T-helper 1 cell treated with Interleukin-12 subunit alpha and Interleukin-12 subunit beta and Interleukin-4 antibody, amounts not matched to agents 30 μg/mL and 1 μg/mL, for 36 hours (primary cell): ENCODE measurements around the gene EEA1.

ENCODE experiments used
- H3K27ac Mint-ChIP-seq: one replicate; pipeline ENCODE4 v1.8.0; 2021; ENCODE audit warnings: mild to moderate bottlenecking, mixed read lengths
- H3K27me3 Mint-ChIP-seq: one replicate; pipeline ENCODE4 v1.8.0; 2021; ENCODE audit warnings: low read depth, mixed read lengths
- H3K36me3 Mint-ChIP-seq: one replicate; pipeline ENCODE4 v1.8.0; 2021; ENCODE audit warnings: low read depth, mixed read lengths
- H3K4me1 Mint-ChIP-seq: one replicate; pipeline ENCODE4 v1.8.0; 2021; ENCODE audit warnings: low read depth, mixed read lengths
- H3K4me3 Mint-ChIP-seq: one replicate; pipeline ENCODE4 v1.8.0; 2021; ENCODE audit warnings: mild to moderate bottlenecking, moderate library complexity, mixed read lengths
- H3K9me3 Mint-ChIP-seq: one replicate; pipeline ENCODE4 v1.8.0; 2021; ENCODE audit warnings: mixed read lengths

Gene EEA1

GRCh38 chr12:92747151-92747550 lies 181.9 kb downstream of the EEA1 start:
- Mint-ChIP-seq H3K4me3 (no peak overlapping the region), H3K9me3 (no peaks in the 10 kb centered on the region), H3K4me1 (no peaks in the 10 kb centered on the region), H3K27me3 (no peaks in the 10 kb centered on the region), H3K36me3 (no peaks in the 10 kb centered on the region), H3K27ac (no peak overlapping the region)

DNA sequence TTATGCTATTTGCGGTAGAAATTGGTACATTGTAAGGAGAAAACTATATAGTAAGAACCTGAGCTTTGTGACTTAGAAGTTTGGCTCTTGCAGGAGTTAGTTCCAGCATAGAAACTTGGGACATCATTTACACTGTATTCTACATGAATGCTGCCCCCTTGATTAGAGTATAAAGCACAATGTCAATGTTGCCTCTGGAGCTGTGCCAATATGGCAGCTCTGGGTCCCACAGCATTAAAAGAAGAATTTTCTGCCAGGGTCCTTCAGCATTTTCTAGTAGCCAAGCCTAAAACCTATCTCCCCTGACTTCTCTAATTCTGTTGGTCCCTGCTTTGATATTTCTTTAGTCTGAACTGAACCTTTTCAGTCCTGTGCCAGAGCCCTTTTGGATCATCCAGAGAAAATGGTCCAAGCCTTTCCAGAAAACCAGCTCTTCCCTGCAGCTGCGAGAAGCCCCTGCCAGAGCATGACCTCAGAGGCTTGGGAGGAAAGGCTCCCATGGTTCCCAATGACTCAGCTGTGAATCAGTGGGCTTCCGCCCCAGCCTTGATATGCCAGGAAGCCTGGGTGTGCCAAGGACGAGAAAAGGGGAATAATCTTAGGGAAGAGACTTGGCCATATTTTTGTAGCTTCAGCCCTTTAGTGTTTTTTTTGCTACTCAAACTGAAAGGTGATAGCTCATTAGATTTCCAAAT lies 183.1 kb downstream of the EEA1 start:
- Mint-ChIP-seq H3K9me3 (no peaks in the 10 kb centered on the region), H3K4me3 (no peak overlapping the region), H3K27ac (no peak overlapping the region)

DNA sequence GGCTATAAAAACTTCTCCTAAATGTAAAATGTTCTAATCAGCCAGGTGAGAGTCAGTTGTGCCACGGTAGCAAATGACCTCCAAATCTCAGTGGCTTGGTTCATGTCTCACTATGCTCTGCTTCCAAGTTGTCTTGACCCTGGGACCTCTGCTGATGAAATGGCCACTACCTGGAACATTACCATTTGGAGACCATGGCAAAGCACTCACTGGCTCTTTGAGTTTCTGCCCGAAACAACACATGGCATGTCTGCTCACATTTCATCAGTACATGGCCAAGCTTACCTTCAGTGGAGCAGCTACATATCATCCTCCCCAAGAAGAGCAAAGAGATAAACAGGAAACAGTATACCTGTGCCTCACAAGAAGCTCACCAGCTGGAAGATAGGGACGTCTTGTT lies 186.1 kb downstream of the EEA1 start:
- Mint-ChIP-seq H3K36me3 (no peaks in the 10 kb centered on the region), H3K27ac (no peak overlapping the region), H3K9me3 (no peaks in the 10 kb centered on the region), H3K4me3 (no peak overlapping the region), H3K4me1 (no peaks in the 10 kb centered on the region), H3K27me3 (peaks cover 6% of the 10 kb centered on the region)

More for the DNA sequence above, 183.1 kb downstream of the EEA1 start:
- no peaks in the 10 kb centered on the region for H3K27me3 Mint-ChIP-seq
- no peaks in the 10 kb centered on the region for H3K36me3 Mint-ChIP-seq
- H3K4me1 Mint-ChIP-seq: no peaks in the 10 kb centered on the region

DNA sequence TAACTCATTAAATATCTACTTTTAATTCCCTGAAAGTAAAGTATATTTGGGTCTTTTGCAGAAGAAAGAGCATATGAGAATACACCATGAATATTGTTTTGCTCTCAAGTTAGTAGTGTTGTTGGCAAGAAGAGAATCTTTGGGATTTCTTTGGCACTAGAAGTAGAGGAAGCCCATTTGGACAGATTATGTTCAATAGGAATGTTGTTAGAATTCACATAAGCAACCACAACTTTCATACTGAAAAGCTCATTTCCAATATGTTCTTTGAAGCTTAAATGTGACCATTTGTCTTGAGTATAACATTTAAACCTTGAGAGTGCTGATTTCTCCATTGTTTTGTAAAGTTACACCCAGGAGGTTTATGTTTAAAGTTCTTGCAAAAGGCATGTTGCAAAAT lies 188.7 kb downstream of the EEA1 start:
- no peak overlapping the region for H3K4me3 Mint-ChIP-seq
- no peak overlapping the region for H3K27ac Mint-ChIP-seq
- H3K27me3 Mint-ChIP-seq: peaks cover 6% of the 10 kb centered on the region
- H3K4me1 Mint-ChIP-seq: no peaks in the 10 kb centered on the region
- H3K36me3 Mint-ChIP-seq: no peaks in the 10 kb centered on the region
- no peaks in the 10 kb centered on the region for H3K9me3 Mint-ChIP-seq

GRCh38 chr12:92739113-92739512 lies 190.0 kb downstream of the EEA1 start:
- H3K9me3 Mint-ChIP-seq: no peaks in the 10 kb centered on the region
- no peak overlapping the region for H3K27ac Mint-ChIP-seq
- H3K4me1 Mint-ChIP-seq: no peaks in the 10 kb centered on the region
- H3K27me3 Mint-ChIP-seq: peaks cover 11% of the 10 kb centered on the region
- no peaks in the 10 kb centered on the region for H3K36me3 Mint-ChIP-seq
- H3K4me3 Mint-ChIP-seq: no peak overlapping the region

DNA sequence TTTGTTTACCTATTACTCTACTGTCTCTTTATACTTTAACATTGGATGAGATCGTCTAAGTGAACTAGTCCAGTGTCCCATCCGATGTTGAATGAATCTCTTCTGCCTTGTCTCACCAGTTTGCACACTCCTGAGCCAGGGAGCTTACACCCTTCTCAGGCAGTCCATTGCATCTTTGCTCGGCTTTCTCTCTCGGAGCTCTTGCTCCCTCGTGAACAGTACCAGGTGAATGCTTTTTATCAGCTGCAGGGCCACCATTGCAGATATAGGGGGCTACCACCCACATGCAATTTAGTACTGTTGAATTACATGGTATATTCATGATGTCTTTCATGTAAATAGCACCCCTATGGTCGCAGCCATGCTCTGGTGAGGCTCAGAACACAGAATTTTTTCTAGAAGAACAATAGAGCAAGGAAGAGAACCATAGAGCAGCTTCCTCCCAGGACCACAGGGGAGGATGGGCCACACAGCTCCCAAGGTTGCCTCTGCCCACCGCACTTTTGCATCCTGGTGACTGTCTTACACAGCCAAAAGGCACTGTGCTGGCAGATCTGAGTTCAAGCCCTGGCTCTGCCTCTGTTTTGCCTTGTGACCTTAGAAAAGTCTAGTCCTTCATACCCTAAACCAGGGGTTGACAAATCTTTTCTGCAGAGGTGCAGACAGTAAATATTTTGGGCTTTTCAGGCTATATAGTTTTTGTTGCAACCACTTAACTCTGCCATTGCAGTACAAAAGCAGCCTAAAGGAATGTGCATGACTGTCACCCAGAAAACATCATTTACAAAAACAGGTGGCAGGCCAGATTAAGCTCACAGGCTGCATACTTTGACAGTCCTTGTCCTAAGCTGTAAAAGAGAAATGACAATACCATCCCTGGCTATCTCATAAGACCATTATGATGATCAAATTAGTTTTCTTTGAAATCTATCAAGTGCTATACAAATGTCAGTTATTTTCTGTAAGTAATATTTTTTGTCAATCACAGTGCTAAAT lies 190.9 kb downstream of the EEA1 start:
- H3K27ac Mint-ChIP-seq: no peak overlapping the region
- H3K4me1 Mint-ChIP-seq: no peaks in the 10 kb centered on the region

DNA sequence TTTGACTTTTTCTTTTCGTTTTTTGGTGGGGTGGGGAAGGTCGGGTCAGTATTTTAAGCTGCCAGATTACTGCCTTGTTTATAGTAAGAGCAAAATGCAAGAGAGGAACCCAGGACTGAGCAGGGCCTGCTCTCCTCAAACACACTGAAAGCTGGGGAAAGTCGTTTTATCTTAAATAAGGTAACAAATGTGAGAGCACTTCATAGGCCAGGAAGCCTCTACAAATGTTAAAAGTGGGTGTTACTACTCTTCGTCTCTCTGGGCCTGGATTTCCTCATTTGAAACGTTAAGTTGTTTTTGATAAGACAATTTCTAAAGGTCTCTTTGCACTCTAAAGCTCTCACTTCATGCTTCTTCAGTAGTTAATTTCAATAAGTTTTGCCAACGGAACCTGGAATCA lies 192.5 kb downstream of the EEA1 start:
- Mint-ChIP-seq H3K4me1 (no peaks in the 10 kb centered on the region), H3K27ac (no peak overlapping the region), H3K36me3 (no peaks in the 10 kb centered on the region), H3K9me3 (no peaks in the 10 kb centered on the region), H3K27me3 (peaks cover 14% of the 10 kb centered on the region), H3K4me3 (no peak overlapping the region)

More for the DNA sequence above, 190.9 kb downstream of the EEA1 start:
- H3K27me3 Mint-ChIP-seq: peaks cover 12% of the 10 kb centered on the region
- no peaks in the 10 kb centered on the region for H3K36me3 Mint-ChIP-seq
- H3K9me3 Mint-ChIP-seq: no peaks in the 10 kb centered on the region
- H3K4me3 Mint-ChIP-seq: no peak overlapping the region

DNA sequence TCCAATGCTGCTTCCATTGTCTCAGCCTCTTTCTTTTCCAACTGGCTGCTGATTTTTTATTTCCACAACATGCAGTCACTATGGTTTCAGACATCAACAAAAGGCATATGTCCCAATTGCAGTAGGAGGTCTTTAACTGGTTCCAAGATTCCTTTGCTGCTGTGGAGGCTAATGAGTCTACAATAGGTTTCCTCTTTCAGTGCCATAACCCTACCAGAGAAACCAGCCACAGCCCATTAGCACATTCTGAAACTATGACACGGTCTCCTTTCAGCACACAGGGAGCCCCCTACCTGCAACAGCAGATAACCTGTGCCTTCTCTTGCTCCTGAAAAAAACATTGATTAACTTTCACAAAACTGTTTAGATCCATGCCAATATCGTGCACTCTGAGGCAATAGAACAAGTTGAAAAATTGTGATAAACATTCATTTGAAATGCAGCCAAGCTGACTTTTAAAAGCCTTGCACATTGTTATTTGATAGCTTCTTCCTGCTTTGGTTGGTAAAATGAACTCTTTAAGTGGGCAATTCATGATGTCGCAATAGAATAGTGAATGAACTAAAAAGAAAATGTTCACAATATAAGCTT lies 193.9 kb downstream of the EEA1 start:
- Mint-ChIP-seq H3K4me1 (no peaks in the 10 kb centered on the region), H3K36me3 (no peaks in the 10 kb centered on the region), H3K27ac (no peak overlapping the region)

GRCh38 chr12:92733661-92734060 lies 195.4 kb downstream of the EEA1 start:
- H3K4me3 Mint-ChIP-seq: no peak overlapping the region
- peaks cover 8% of the 10 kb centered on the region for H3K27me3 Mint-ChIP-seq
- H3K4me1 Mint-ChIP-seq: no peaks in the 10 kb centered on the region
- H3K27ac Mint-ChIP-seq: no peak overlapping the region
- H3K36me3 Mint-ChIP-seq: no peaks in the 10 kb centered on the region
- H3K9me3 Mint-ChIP-seq: no peaks in the 10 kb centered on the region

More for the DNA sequence above, 193.9 kb downstream of the EEA1 start:
- Mint-ChIP-seq H3K4me3 (no peak overlapping the region), H3K27me3 (peaks cover 10% of the 10 kb centered on the region), H3K9me3 (no peaks in the 10 kb centered on the region)

DNA sequence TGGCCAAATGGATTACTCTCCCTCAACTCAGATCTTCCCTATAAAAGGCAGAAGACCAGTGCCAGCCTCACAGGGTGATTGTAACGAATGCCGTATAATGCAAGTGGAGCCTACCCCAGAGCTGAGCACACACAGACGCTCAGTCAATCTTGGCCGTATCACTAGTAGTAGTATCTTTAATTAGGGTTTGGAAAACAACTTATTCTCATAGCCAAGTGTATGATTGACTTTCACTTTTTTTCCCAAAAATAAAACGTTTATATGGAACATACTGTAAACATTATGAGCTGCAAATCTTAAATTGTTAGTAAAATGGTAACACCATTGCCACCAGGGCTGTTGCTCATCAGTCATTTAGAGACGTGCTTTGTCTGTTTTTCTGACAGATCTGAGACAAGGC lies 195.9 kb downstream of the EEA1 start:
- Mint-ChIP-seq H3K27ac (no peak overlapping the region), H3K4me1 (no peaks in the 10 kb centered on the region), H3K27me3 (peaks cover 8% of the 10 kb centered on the region), H3K36me3 (no peaks in the 10 kb centered on the region), H3K4me3 (no peak overlapping the region), H3K9me3 (no peaks in the 10 kb centered on the region)

DNA sequence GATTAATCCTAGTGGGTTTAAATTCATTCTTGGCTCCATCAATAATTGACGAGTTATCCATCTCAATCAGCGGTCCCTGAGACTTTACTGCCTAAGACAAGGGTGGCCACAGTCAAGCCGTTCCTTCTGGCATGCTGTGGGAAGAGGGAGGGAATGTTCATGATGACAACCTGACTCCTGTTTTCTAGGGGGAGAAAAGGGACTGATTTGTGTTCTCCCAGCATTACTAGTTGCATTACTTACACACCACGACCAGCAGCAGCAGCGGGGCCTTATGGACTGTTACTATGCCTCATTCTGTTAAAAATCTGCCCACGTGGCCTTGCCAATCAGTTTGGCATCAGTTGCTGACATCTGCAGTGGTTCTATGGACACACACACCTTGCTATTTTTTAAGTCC lies 196.4 kb downstream of the EEA1 start:
- no peaks in the 10 kb centered on the region for H3K36me3 Mint-ChIP-seq
- H3K4me1 Mint-ChIP-seq: no peaks in the 10 kb centered on the region
- peaks cover 8% of the 10 kb centered on the region for H3K27me3 Mint-ChIP-seq
- H3K27ac Mint-ChIP-seq: no peak overlapping the region
- H3K4me3 Mint-ChIP-seq: no peak overlapping the region
- no peaks in the 10 kb centered on the region for H3K9me3 Mint-ChIP-seq

DNA sequence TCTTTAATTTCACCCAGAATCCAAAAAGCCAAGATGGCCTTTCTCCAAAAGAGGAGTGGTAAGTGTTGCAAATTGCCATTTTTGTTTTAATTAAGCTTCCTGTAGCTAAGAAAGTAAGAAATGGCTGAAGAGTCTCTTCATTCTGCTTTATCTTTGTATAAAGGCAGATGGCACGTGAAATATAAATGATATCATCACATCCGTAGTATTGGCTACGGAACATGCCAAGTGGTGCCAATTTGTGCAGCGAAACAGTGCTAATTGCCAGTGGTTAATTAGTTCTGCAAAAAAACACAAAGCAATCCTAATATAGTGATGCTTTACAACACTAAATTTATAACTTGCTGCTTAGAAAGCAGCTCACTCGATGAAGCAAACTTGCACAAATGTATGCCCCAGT lies 196.9 kb downstream of the EEA1 start:
- H3K27ac Mint-ChIP-seq: no peak overlapping the region

DNA sequence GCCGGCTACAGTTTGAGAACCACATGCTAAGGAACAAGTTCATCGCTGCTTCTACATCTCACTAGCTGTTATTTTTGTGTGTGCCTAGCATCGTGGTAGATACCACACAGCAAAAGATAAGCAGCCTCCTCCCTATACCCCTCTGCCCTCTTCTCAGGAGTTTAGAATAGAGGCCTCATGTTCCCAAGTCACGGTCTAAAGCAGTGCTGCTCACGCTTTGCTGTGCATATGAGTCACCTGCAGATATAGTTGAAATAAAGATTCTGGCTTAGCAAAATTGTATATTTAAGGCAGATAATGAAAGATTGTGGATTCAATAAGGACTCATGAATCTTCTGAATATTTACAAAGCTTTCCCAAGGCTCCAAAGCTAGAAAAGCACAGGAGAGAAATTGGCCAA lies 198.3 kb downstream of the EEA1 start:
- H3K27ac Mint-ChIP-seq: no peak overlapping the region

More for the DNA sequence above, 196.9 kb downstream of the EEA1 start:
- H3K9me3 Mint-ChIP-seq: no peaks in the 10 kb centered on the region
- no peak overlapping the region for H3K4me3 Mint-ChIP-seq
- H3K36me3 Mint-ChIP-seq: no peaks in the 10 kb centered on the region
- no peaks in the 10 kb centered on the region for H3K4me1 Mint-ChIP-seq
- peaks cover 8% of the 10 kb centered on the region for H3K27me3 Mint-ChIP-seq

GRCh38 chr12:92729773-92730305 lies 199.3 kb downstream of the EEA1 start:
- H3K4me3 Mint-ChIP-seq: no peak overlapping the region

More for the DNA sequence above, 198.3 kb downstream of the EEA1 start:
- Mint-ChIP-seq H3K4me1 (no peaks in the 10 kb centered on the region), H3K36me3 (no peaks in the 10 kb centered on the region), H3K9me3 (no peaks in the 10 kb centered on the region), H3K27me3 (peaks cover 8% of the 10 kb centered on the region), H3K4me3 (no peak overlapping the region)

More at GRCh38 chr12:92729773-92730305, 199.3 kb downstream of the EEA1 start:
- no peak overlapping the region for H3K27ac Mint-ChIP-seq
- peaks cover 4% of the 10 kb centered on the region for H3K9me3 Mint-ChIP-seq
- H3K27me3 Mint-ChIP-seq: peaks cover 6% of the 10 kb centered on the region
- no peaks in the 10 kb centered on the region for H3K36me3 Mint-ChIP-seq
- H3K4me1 Mint-ChIP-seq: no peaks in the 10 kb centered on the region
